ENCODE measurements around the gene PLA2G15. TPM values are rescaled to one million over a fixed set of nuclear protein-coding genes. Genes with fewer than 3 reads are reported as not detected.

Gene PLA2G15
- total and polyA plus RNA-seq, 2 of the 13 experiments (the other 11 are each of a cell fraction or from before 2014, with no cell fraction given) = 14.4 to 23.7 TPM

GRCh38 chr16:68236137-68236825 is 8.9 kb upstream of the PLA2G15 start:
- H3K79me2 ChIP-seq (ENCODE audit: insufficient read depth, low read length) = peaks cover 29% of the 10 kb centered on the region
- in situ Hi-C loops (cut with HindIII; ENCODE audit: extremely low pct_ligation_motif_present, low pct_unique_long_range_greater_than_20kb) (loop anchor here (10.0 kb wide), 1 partner anchor 151 kb away; the partner anchor contains the start of gene NFATC3), intact Hi-C loops (cut with micrococcal nuclease; ENCODE audit: unreplicated experiment) (loop anchor here (2.0 kb wide), 1 partner anchor 29 kb away; the partner anchor contains the start of gene SLC7A6)
- ChIA-PET CTCF (ENCODE audit: low intra/inter-chr PET ratio, low total read pairs) (no interaction called here), POLR2A (interaction anchor here (0.6 to 5.6 kb wide), 22 partner anchors 9 to 1118 kb away, joined by 3 to 100 read pairs (median 6); partner anchors contain the start of genes NFATC3, PLA2G15, PRMT7 and SLC7A6)
- DNase-seq (ENCODE audit: low spot score) = peak; percentile 80
- ATAC-seq = peak; percentile 38
- H3K9ac ChIP-seq (ENCODE audit: insufficient read depth, low read depth, low read length) = peak overlapping the region; percentile 85
- peak overlapping the region; percentile 85 for H3K27ac ChIP-seq (ENCODE audit: extremely low read length, insufficient read depth, low read length)
- peak overlapping the region; percentile 99 for H3K4me2 ChIP-seq (ENCODE audit: low read depth, low read length)
- BruUV-seq (replicated peaks) = TSS peak; percentile 70
- H3K4me3 ChIP-seq (replicated peaks in 1 of 3; ENCODE audit: insufficient read depth in 1 of 3, low read depth in 2 of 3, low read length in 3 of 3) = peak overlapping the region; percentile 66 to 94 (median 93)
- H3K4me1 ChIP-seq (ENCODE audit: insufficient read depth, low read length) = peaks cover 38% of the 10 kb centered on the region
- 2% methylated on average over 31 of the region's 45 CpGs for WGBS (ENCODE audit: low lambda C conversion rate)
- H3K9me3 ChIP-seq (ENCODE audit: low read length) = no peaks in the 10 kb centered on the region
- H3K27me3 ChIP-seq (ENCODE audit: control insufficient read depth in 1 of 2, insufficient read depth in 2 of 2, low read length in 2 of 2) = no peaks in the 10 kb centered on the region; a peak in 1 of 5 replicates
- H3K36me3 ChIP-seq (replicated peaks in 1 of 2; ENCODE audit: control insufficient read depth in 1 of 2, insufficient read depth in 2 of 2, low read length in 2 of 2) = peaks cover 16 to 20% of the 10 kb centered on the region in 2 experiments
- FAIRE-seq = peak; percentile 66
- H4K20me1 ChIP-seq (ENCODE audit: insufficient read depth, low read length) = peaks cover 26% of the 10 kb centered on the region
- no peak overlapping the region for H2AFZ ChIP-seq (ENCODE audit: low read length)
- TF ChIP-seq PPARG (CRISPR knock-in tag; conservative IDR thresholded peaks at IDR 0.05) = peak; percentile 54; the same call in 1 of the 2 replicates
- peak; percentile 68 for TF ChIP-seq ZNF503 (CRISPR knock-in tag; IDR thresholded peaks at IDR 0.05)
- TF ChIP-seq ARID2 (CRISPR knock-in tag; IDR thresholded peaks at IDR 0.05; ENCODE audit: borderline replicate concordance) = 0 out of 2 replicates have a peak, but pooled peaks have one; percentile 18
- TF ChIP-seq FIP1L1 (IDR thresholded peaks at IDR 0.05; ENCODE audit: borderline replicate concordance, insufficient read depth, low read depth, low read length) = no peak
- TF ChIP-seq ZNF12 (CRISPR knock-in tag; IDR thresholded peaks at IDR 0.05) = 0 out of 2 replicates have a peak, but pooled peaks have one; percentile 2
- TF ChIP-seq ATF2 (CRISPR knock-in tag; IDR thresholded peaks at IDR 0.05) = no peak; the same call in 1 of the 2 replicates
- TF ChIP-seq ZMAT3 (CRISPR knock-in tag; conservative IDR thresholded peaks at IDR 0.05) = no peak
- no peak; the same call in 1 of the 2 replicates for TF ChIP-seq PLSCR1 (CRISPR knock-in tag; IDR thresholded peaks at IDR 0.05; ENCODE audit: borderline replicate concordance)
- no peak for TF ChIP-seq CREM (IDR thresholded peaks at IDR 0.05)
- TF ChIP-seq CREM (CRISPR knock-in tag; IDR thresholded peaks at IDR 0.05) = no peak
- TF ChIP-seq ZBTB2 (CRISPR knock-in tag; IDR thresholded peaks at IDR 0.05; ENCODE audit: low read depth) = peak; percentile 79
- peak; percentile 33; the same call in 1 of the 2 replicates for TF ChIP-seq ZNF232 (CRISPR knock-in tag; IDR thresholded peaks at IDR 0.05; ENCODE audit: borderline replicate concordance)
- TF ChIP-seq GATAD2A (CRISPR knock-in tag; IDR thresholded peaks at IDR 0.05) = no peak; the same call in 1 of the 2 replicates
- TF ChIP-seq U2AF1 (optimal IDR thresholded peaks at IDR 0.05; ENCODE audit: low read depth, low read length) = peak; percentile 70
- TF ChIP-seq ZNF230 (CRISPR knock-in tag; IDR thresholded peaks at IDR 0.05) = peak; percentile 19; the same call in 1 of the 2 replicates

Measured in HepG2 (cell line).